A549 (cell line): Measurements from ENCODE around the gene KCND3. TPM values are rescaled to one million over a fixed set of nuclear protein-coding genes. Genes with fewer than 3 reads are reported as not detected.

Experiments used
- ATAC-seq, 2 experiments: fragments of 200-7000 bp in 1 of 2; fragments of >200 bp in 1 of 2; cut with Nextera tagmentation in 1 of 2; cut with Tn5 transposase in 1 of 2; 3 replicates each; pipeline versions ENCODE4 v1.8.0 to v1.9.1; 2018 to 2020; ENCODE audit warnings: mild to moderate bottlenecking in 1 of 2, moderate library complexity in 1 of 2
- CTCF ChIA-PET: fragments of 300-600 bp; sonication (Branson Sonifier 250); formaldehyde crosslinking; extraction: SDS; loops from one replicate; lab custom pipeline; 2021; ENCODE audit warnings: antibody characterized with exemption, inconsistent platforms; lab: Yijun Ruan, JAX
- POLR2A ChIA-PET: fragments of 350-600 bp; formaldehyde crosslinking; extraction: SDS; loops from one replicate; lab custom pipeline; 2021; ENCODE audit warnings: antibody characterized with exemption, inconsistent platforms; lab: Yijun Ruan, JAX
- DNase-seq, 2 experiments: peaks; one replicate each; pipeline versions ENCODE4 v3.0.0 to v3.0.0-alpha.2; 2011 to 2016; ENCODE audit warnings: low read depth in 1 of 2, low spot score in 1 of 2
- FAIRE-seq: peaks from 2 replicates; lab custom pipeline; 2011; peaks lifted over from hg19 to GRCh38; lab: Jason Lieb, UNC
- H3K27ac ChIP-seq, 2 experiments: fragments of >200 bp; sonication (Bioruptor Twin); formaldehyde crosslinking; 3 replicates each; pipeline ENCODE4 v1.5.1; 2016 to 2017
- H3K4me1 ChIP-seq: fragments of >200 bp; sonication (Bioruptor Twin); formaldehyde crosslinking; 3 replicates; pipeline ENCODE4 v1.6.1; 2016
- H3K4me2 ChIP-seq: fragments of >200 bp; sonication (Bioruptor Twin); formaldehyde crosslinking; 3 replicates; pipeline ENCODE4 v1.6.1; 2016
- H3K4me3 ChIP-seq: fragments of >200 bp; sonication (Bioruptor Twin); formaldehyde crosslinking; 3 replicates; pipeline ENCODE4 v1.5.1; 2016
- H3K9me3 ChIP-seq: fragments of >200 bp; sonication (Bioruptor Twin); formaldehyde crosslinking; 3 replicates; pipeline ENCODE4 v1.6.1; 2016
- ATOH8 ChIP-seq: fragments of 250-450 bp; sonication (Bioruptor Pico); IDR thresholded peaks from 2 replicates; pipeline ENCODE4 v1.5.0; 2020; ENCODE audit warnings: low read depth, mild to moderate bottlenecking, moderate library complexity
- BCL3 ChIP-seq: fragments of >200 bp; sonication (Bioruptor Twin); formaldehyde crosslinking; IDR thresholded peaks from 3 replicates; pipeline ENCODE4 v1.6.1; 2016
- CBX2 ChIP-seq: fragments of 200-600 bp; sonication (generic); IDR thresholded peaks from 2 replicates; pipeline ENCODE4 v1.6.1; 2016; ENCODE audit warnings: low read depth, mild to moderate bottlenecking, borderline replicate concordance
- CHD4 ChIP-seq: fragments of 200-600 bp; sonication (generic); IDR thresholded peaks from 2 replicates; pipeline ENCODE4 v1.6.1; 2016; ENCODE audit warnings: antibody characterized with exemption, mild to moderate bottlenecking, borderline replicate concordance
- EHF ChIP-seq: fragments of 250-450 bp; sonication (Bioruptor Pico); IDR thresholded peaks from 2 replicates; pipeline ENCODE4 v1.5.0; 2020; ENCODE audit warnings: mild to moderate bottlenecking
- FOSB ChIP-seq: fragments of 250-450 bp; sonication (Bioruptor Pico); IDR thresholded peaks from 2 replicates; pipeline ENCODE4 v1.5.0; 2020; ENCODE audit warnings: mild to moderate bottlenecking, moderate library complexity
- FOXS1 ChIP-seq: fragments of 250-450 bp; sonication (Bioruptor Pico); IDR thresholded peaks from 2 replicates; pipeline ENCODE4 v1.5.0; 2020; ENCODE audit warnings: mild to moderate bottlenecking, moderate library complexity
- HES2 ChIP-seq: fragments of >200 bp; sonication (Bioruptor Twin); formaldehyde crosslinking; IDR thresholded peaks from 2 replicates; pipeline ENCODE4 v1.6.1; 2016
- HMGXB4 ChIP-seq: fragments of 250-450 bp; sonication (Bioruptor Pico); IDR thresholded peaks from 2 replicates; pipeline ENCODE4 v1.5.0; 2021; ENCODE audit warnings: mild to moderate bottlenecking, moderate library complexity, borderline replicate concordance
- HOXB13 ChIP-seq: fragments of 250-450 bp; sonication (Bioruptor Pico); IDR thresholded peaks from 2 replicates; pipeline ENCODE4 v1.5.0; 2020; ENCODE audit warnings: low read depth, mild to moderate bottlenecking, moderate library complexity
- HOXB5 ChIP-seq: fragments of 250-450 bp; sonication (Bioruptor Pico); IDR thresholded peaks from 2 replicates; pipeline ENCODE4 v1.5.0; 2020; ENCODE audit warnings: mild to moderate bottlenecking, moderate library complexity
- JUN ChIP-seq, 2 experiments: fragments of >200 bp; sonication (Bioruptor Twin); formaldehyde crosslinking; IDR thresholded peaks; 2 replicates in 1 of 2; 3 replicates in 1 of 2; pipeline ENCODE4 v1.6.1; 2016 to 2017
- JUNB ChIP-seq: fragments of >200 bp; sonication (Bioruptor Twin); formaldehyde crosslinking; IDR thresholded peaks from 2 replicates; pipeline ENCODE4 v1.6.1; 2016
- KDM1A ChIP-seq: fragments of 200-600 bp; sonication (generic); IDR thresholded peaks from 2 replicates; pipeline ENCODE4 v1.6.1; 2016; ENCODE audit warnings: low read depth, mild to moderate bottlenecking
- NFE2L2 ChIP-seq: fragments of 150-350 bp; conservative IDR thresholded peaks from 2 replicates; pipeline ENCODE4 v1.6.1; 2014; ENCODE audit warnings: low read length
- POLR2A ChIP-seq: IDR thresholded peaks from 2 replicates; pipeline ENCODE4 v1.6.1; 2012; ENCODE audit warnings: mild to moderate bottlenecking, low read length
- RAD21 ChIP-seq, 2 experiments: fragments of >200 bp in 1 of 2; sonication (Bioruptor Twin) in 1 of 2; formaldehyde crosslinking in 1 of 2; IDR thresholded peaks in 1 of 2; conservative IDR thresholded peaks in 1 of 2; 2 replicates in 1 of 2; 3 replicates in 1 of 2; pipeline ENCODE4 v1.6.1; 2012 to 2018; ENCODE audit warnings: inconsistent platforms in 1 of 2
- RNF2 ChIP-seq: fragments of 200-600 bp; sonication (generic); IDR thresholded peaks from 2 replicates; pipeline ENCODE4 v1.6.1; 2016; ENCODE audit warnings: low read depth, mild to moderate bottlenecking, antibody characterized with exemption, moderate library complexity, borderline replicate concordance
- ZC3H11A ChIP-seq: fragments of 450-650 bp; IDR thresholded peaks from 2 replicates; pipeline ENCODE4 v1.6.1; 2014; ENCODE audit warnings: antibody characterized with exemption, mild to moderate bottlenecking
- ZFP36 ChIP-seq: fragments of 450-650 bp; IDR thresholded peaks from 2 replicates; pipeline ENCODE4 v1.6.1; 2014; ENCODE audit warnings: borderline replicate concordance; ENCODE audit not compliant: partially characterized antibody
- WGBS: methylation state at CpG from one replicate; pipeline ENCODE4 v1.1.6; 2017; ENCODE audit errors: missing lambda C conversion rate; 5-methylcytosine and 5-hydroxymethylcytosine counted together
- polyA plus RNA-seq, 4 experiments: library from polyadenylated mRNA; depleted of rRNA in 3 of 4; stranded (reverse); fragments of >200 nt; fragmentation: RNase III in 1 of 4; extraction: RNeasy Plus Mini Kit Qiagen cat#74134 plus additional on column Dnase treatment in 1 of 4; gene quantifications; 2 replicates in 3 of 4; 3 replicates in 1 of 4; pipeline ENCODE4 v1.2.3, GENCODE V29; 2011 to 2017

Gene KCND3
- polyA plus RNA-seq, 2 of the 4 experiments (the other 2 are of a cell fraction), result not detected

GRCh38 chr1:112002514-112002913 is 13.0 kb upstream of the KCND3 start:
- no peak for FAIRE-seq
- WGBS, result 17% methylated on average over 4 of the region's 4 CpGs
- H3K4me3 ChIP-seq, result no peak overlapping the region
- TF ChIP-seq ZC3H11A (no peak), HOXB13 (CRISPR knock-in tag) (no peak), RAD21 (conservative IDR thresholded peaks at IDR 0.05 in 1 of 2, IDR thresholded peaks at IDR 0.05 in 1 of 2) (no peak), POLR2A (no peak), ZFP36 (no peak), KDM1A (no peak), CBX2 (no peak)
- TF ChIP-seq, all 56 proteins: peak for 0
- H3K9me3 ChIP-seq, result no peaks in the 10 kb centered on the region
- no peak overlapping the region for H3K4me2 ChIP-seq
- ATAC-seq (no peak), DNase-seq (no peak)
- no peaks in the 10 kb centered on the region for H3K4me1 ChIP-seq
- H3K27ac ChIP-seq, result no peak overlapping the region
- POLR2A ChIA-PET, result no interaction called here
- CTCF ChIA-PET, result interaction anchor here (1.5 kb wide), 1 partner anchor 334 kb away, joined by 3 read pairs; no protein-coding TSS in a partner anchor

- Histone ChIP-seq H3K4me3 (no peak overlapping the region), H3K4me1 (no peaks in the 10 kb centered on the region), H3K4me2 (no peak overlapping the region), H3K27ac (no peak overlapping the region), H3K9me3 (no peaks in the 10 kb centered on the region)
- POLR2A ChIA-PET, result no interaction called here
- FAIRE-seq, result no peak
- TF ChIP-seq FOSB (no peak), FOXS1 (CRISPR knock-in tag) (no peak), CHD4 (no peak), RNF2 (no peak), BCL3 (no peak), NFE2L2 (no peak), ZFP36 (no peak), HES2 (no peak), JUNB (no peak), CBX2 (no peak), HMGXB4 (CRISPR knock-in tag) (no peak), HOXB13 (CRISPR knock-in tag) (no peak), ATOH8 (no peak), JUN (IDR thresholded peaks at IDR 0.05) (no peak)
- no peak for DNase-seq
- 52% methylated on average over 2 of the region's 2 CpGs for WGBS
- ATAC-seq, result no peak
- CTCF ChIA-PET, result interaction anchor here (1.5 kb wide), 1 partner anchor 335 kb away, joined by 3 read pairs; no protein-coding TSS in a partner anchor
These were observed 12.0 kb upstream of the KCND3 start for GRCh38 chr1:112001436-112001835.

- no peak overlapping the region for H3K27ac ChIP-seq
- DNase-seq, result no peak
- TF ChIP-seq KDM1A (no peak), HOXB5 (CRISPR knock-in tag) (no peak), RNF2 (no peak), EHF (no peak)
- H3K4me2 ChIP-seq, result no peak overlapping the region
- no peaks in the 10 kb centered on the region for H3K4me1 ChIP-seq
- WGBS, result 0% methylated on average over 1 of the region's 1 CpG
- CTCF ChIA-PET, result interaction anchor here (0.6 kb wide), 1 partner anchor 12 kb away, joined by 3 read pairs; no protein-coding TSS in a partner anchor
- ATAC-seq, result no peak
- POLR2A ChIA-PET, result no interaction called here
- H3K4me3 ChIP-seq, result no peak overlapping the region
- no peaks in the 10 kb centered on the region for H3K9me3 ChIP-seq
- FAIRE-seq, result no peak
These were observed 10.6 kb upstream of the KCND3 start for GRCh38 chr1:112000048-112000447.
